ENCODE data around the gene TMEM72. TPM values are rescaled to one million over a fixed set of nuclear protein-coding genes. Genes with fewer than 3 reads are reported as not detected.

Gene TMEM72
- total and polyA plus RNA-seq, 2 experiments from 2014 or later: not detected

DNA sequence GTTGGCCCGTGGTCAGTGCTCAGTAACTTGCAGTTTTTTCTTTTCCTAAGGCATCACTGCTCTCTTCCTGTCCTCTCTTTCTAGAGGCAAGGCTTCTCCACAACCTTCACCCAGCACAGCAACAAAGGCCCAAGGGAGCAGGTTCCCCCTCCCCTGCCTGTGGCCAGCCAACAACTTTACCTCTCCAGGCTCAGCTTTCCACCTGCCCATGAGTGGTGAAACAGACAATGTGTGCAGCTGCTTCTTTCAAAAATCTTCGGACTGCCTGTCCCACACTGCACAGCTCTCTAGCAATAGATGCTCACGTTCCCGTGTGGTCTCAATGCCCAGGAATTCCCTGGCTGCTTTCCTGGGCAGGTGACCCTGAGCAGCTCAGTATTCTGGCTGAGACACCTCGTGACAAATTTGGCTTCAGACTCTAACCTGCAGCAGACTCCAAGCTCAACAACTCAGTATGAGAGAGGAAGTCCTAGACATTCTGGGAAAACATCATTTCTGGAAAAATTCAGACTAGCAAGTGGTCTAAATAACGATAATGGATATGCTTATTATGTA is 28.9 kb upstream of the TMEM72 start (continued):
- TF ChIP-seq, protein P1, sequence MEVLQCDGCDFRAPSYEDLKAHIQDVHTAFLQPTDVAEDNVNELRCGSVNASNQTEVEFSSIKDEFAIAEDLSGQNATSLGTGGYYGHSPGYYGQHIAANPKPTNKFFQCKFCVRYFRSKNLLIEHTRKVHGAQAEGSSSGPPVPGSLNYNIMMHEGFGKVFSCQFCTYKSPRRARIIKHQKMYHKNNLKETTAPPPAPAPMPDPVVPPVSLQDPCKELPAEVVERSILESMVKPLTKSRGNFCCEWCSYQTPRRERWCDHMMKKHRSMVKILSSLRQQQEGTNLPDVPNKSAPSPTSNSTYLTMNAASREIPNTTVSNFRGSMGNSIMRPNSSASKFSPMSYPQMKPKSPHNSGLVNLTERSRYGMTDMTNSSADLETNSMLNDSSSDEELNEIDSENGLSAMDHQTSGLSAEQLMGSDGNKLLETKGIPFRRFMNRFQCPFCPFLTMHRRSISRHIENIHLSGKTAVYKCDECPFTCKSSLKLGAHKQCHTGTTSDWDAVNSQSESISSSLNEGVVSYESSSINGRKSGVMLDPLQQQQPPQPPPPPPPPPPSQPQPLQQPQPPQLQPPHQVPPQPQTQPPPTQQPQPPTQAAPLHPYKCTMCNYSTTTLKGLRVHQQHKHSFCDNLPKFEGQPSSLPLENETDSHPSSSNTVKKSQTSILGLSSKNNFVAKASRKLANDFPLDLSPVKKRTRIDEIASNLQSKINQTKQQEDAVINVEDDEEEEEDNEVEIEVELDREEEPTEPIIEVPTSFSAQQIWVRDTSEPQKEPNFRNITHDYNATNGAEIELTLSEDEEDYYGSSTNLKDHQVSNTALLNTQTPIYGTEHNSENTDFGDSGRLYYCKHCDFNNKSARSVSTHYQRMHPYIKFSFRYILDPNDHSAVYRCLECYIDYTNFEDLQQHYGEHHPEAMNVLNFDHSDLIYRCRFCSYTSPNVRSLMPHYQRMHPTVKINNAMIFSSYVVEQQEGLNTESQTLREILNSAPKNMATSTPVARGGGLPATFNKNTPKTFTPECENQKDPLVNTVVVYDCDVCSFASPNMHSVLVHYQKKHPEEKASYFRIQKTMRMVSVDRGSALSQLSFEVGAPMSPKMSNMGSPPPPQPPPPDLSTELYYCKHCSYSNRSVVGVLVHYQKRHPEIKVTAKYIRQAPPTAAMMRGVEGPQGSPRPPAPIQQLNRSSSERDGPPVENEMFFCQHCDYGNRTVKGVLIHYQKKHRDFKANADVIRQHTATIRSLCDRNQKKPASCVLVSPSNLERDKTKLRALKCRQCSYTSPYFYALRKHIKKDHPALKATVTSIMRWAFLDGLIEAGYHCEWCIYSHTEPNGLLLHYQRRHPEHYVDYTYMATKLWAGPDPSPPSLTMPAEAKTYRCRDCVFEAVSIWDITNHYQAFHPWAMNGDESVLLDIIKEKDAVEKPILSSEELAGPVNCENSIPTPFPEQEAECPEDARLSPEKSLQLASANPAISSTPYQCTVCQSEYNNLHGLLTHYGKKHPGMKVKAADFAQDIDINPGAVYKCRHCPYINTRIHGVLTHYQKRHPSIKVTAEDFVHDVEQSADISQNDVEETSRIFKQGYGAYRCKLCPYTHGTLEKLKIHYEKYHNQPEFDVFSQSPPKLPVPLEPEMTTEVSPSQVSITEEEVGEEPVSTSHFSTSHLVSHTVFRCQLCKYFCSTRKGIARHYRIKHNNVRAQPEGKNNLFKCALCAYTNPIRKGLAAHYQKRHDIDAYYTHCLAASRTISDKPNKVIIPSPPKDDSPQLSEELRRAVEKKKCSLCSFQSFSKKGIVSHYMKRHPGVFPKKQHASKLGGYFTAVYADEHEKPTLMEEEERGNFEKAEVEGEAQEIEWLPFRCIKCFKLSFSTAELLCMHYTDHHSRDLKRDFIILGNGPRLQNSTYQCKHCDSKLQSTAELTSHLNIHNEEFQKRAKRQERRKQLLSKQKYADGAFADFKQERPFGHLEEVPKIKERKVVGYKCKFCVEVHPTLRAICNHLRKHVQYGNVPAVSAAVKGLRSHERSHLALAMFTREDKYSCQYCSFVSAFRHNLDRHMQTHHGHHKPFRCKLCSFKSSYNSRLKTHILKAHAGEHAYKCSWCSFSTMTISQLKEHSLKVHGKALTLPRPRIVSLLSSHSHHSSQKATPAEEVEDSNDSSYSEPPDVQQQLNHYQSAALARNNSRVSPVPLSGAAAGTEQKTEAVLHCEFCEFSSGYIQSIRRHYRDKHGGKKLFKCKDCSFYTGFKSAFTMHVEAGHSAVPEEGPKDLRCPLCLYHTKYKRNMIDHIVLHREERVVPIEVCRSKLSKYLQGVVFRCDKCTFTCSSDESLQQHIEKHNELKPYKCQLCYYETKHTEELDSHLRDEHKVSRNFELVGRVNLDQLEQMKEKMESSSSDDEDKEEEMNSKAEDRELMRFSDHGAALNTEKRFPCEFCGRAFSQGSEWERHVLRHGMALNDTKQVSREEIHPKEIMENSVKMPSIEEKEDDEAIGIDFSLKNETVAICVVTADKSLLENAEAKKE (CRISPR knock-in tag; IDR thresholded peaks at IDR 0.05): no peak
- TF ChIP-seq ZNF114 (CRISPR knock-in tag; IDR thresholded peaks at IDR 0.05) (no peak), POLR2AphosphoS5 (IDR thresholded peaks at IDR 0.05; ENCODE audit: low read depth) (no peak), CREB1 (CRISPR knock-in tag; IDR thresholded peaks at IDR 0.05; ENCODE audit: low read depth) (no peak), NANOG (IDR thresholded peaks at IDR 0.05; ENCODE audit: borderline replicate concordance) (no peak), STAT1 (IDR thresholded peaks at IDR 0.05; ENCODE audit: unreplicated experiment) (no peak), ZNF331 (CRISPR knock-in tag; IDR thresholded peaks at IDR 0.05; ENCODE audit: low read depth) (no peak), EZH2 (IDR thresholded peaks at IDR 0.05; ENCODE audit: low read depth, unreplicated experiment) (no peak)
- TF ChIP-seq, protein P2, sequence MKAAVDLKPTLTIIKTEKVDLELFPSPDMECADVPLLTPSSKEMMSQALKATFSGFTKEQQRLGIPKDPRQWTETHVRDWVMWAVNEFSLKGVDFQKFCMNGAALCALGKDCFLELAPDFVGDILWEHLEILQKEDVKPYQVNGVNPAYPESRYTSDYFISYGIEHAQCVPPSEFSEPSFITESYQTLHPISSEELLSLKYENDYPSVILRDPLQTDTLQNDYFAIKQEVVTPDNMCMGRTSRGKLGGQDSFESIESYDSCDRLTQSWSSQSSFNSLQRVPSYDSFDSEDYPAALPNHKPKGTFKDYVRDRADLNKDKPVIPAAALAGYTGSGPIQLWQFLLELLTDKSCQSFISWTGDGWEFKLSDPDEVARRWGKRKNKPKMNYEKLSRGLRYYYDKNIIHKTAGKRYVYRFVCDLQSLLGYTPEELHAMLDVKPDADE (IDR thresholded peaks at IDR 0.05): no peak
- TF ChIP-seq, protein P3, sequence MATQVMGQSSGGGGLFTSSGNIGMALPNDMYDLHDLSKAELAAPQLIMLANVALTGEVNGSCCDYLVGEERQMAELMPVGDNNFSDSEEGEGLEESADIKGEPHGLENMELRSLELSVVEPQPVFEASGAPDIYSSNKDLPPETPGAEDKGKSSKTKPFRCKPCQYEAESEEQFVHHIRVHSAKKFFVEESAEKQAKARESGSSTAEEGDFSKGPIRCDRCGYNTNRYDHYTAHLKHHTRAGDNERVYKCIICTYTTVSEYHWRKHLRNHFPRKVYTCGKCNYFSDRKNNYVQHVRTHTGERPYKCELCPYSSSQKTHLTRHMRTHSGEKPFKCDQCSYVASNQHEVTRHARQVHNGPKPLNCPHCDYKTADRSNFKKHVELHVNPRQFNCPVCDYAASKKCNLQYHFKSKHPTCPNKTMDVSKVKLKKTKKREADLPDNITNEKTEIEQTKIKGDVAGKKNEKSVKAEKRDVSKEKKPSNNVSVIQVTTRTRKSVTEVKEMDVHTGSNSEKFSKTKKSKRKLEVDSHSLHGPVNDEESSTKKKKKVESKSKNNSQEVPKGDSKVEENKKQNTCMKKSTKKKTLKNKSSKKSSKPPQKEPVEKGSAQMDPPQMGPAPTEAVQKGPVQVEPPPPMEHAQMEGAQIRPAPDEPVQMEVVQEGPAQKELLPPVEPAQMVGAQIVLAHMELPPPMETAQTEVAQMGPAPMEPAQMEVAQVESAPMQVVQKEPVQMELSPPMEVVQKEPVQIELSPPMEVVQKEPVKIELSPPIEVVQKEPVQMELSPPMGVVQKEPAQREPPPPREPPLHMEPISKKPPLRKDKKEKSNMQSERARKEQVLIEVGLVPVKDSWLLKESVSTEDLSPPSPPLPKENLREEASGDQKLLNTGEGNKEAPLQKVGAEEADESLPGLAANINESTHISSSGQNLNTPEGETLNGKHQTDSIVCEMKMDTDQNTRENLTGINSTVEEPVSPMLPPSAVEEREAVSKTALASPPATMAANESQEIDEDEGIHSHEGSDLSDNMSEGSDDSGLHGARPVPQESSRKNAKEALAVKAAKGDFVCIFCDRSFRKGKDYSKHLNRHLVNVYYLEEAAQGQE (IDR thresholded peaks at IDR 0.05; ENCODE audit: unreplicated experiment): no peak
- TF ChIP-seq, protein P4, sequence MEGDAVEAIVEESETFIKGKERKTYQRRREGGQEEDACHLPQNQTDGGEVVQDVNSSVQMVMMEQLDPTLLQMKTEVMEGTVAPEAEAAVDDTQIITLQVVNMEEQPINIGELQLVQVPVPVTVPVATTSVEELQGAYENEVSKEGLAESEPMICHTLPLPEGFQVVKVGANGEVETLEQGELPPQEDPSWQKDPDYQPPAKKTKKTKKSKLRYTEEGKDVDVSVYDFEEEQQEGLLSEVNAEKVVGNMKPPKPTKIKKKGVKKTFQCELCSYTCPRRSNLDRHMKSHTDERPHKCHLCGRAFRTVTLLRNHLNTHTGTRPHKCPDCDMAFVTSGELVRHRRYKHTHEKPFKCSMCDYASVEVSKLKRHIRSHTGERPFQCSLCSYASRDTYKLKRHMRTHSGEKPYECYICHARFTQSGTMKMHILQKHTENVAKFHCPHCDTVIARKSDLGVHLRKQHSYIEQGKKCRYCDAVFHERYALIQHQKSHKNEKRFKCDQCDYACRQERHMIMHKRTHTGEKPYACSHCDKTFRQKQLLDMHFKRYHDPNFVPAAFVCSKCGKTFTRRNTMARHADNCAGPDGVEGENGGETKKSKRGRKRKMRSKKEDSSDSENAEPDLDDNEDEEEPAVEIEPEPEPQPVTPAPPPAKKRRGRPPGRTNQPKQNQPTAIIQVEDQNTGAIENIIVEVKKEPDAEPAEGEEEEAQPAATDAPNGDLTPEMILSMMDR (conservative IDR thresholded peaks at IDR 0.05; ENCODE audit: low read depth in 2 of 2): no peak

Data from GM23338 (cell line).